ENCODE measurements around the gene LYAR. TPM values are rescaled to one million over a fixed set of nuclear protein-coding genes. Genes with fewer than 3 reads are reported as not detected.
"Not testable (repeated sequence)": the region's sequence is repeated elsewhere in the genome, so short reads cannot be mapped to it uniquely, and the experiment has no call there.

The LYAR gene
- total RNA-seq, 4 donors from 2014 or later, result 4.5 to 13.0 (median 10.4) TPM

- peaks cover 20 to 40% of the 10 kb centered on the region in 2 donors for H3K36me3 ChIP-seq
- H3K4me3 ChIP-seq (replicated peaks in 1 of 3), result no peak overlapping the region
- WGBS, 2 donors, result 96 to 97% methylated on average over 1 of the region's 1 CpG
- DNase-seq, result no peak
- no peak overlapping the region for H3K27ac ChIP-seq
- H3K27me3 ChIP-seq, result no peaks in the 10 kb centered on the region
- TF ChIP-seq POLR2A (IDR thresholded peaks at IDR 0.05), result no peak
- TF ChIP-seq, protein P1, sequence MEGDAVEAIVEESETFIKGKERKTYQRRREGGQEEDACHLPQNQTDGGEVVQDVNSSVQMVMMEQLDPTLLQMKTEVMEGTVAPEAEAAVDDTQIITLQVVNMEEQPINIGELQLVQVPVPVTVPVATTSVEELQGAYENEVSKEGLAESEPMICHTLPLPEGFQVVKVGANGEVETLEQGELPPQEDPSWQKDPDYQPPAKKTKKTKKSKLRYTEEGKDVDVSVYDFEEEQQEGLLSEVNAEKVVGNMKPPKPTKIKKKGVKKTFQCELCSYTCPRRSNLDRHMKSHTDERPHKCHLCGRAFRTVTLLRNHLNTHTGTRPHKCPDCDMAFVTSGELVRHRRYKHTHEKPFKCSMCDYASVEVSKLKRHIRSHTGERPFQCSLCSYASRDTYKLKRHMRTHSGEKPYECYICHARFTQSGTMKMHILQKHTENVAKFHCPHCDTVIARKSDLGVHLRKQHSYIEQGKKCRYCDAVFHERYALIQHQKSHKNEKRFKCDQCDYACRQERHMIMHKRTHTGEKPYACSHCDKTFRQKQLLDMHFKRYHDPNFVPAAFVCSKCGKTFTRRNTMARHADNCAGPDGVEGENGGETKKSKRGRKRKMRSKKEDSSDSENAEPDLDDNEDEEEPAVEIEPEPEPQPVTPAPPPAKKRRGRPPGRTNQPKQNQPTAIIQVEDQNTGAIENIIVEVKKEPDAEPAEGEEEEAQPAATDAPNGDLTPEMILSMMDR (IDR thresholded peaks at IDR 0.05), result no peak
- H3K9me3 ChIP-seq, result no peaks in the 10 kb centered on the region
- peaks cover 11 to 15% of the 10 kb centered on the region in 2 donors for H3K4me1 ChIP-seq
- intact Hi-C loops (cut with DNase I), result loop anchor here (5.0 kb wide), 1 partner anchor 42 kb away; no protein-coding TSS in a partner anchor
Observed at GRCh38 chr4:4245172-4245571, 44.8 kb downstream of the LYAR start.

GRCh38 chr4:4239551-4239950 is 50.4 kb downstream of the LYAR start:
- DNase-seq; H3K4me1 ChIP-seq; intact Hi-C loops (cut with DNase I); H3K9me3 ChIP-seq; H3K27me3 ChIP-seq; H3K4me3 ChIP-seq (replicated peaks in 1 of 3); H3K27ac ChIP-seq: not testable (repeated sequence)
- WGBS, 2 donors, result 97% methylated on average over 3 of the region's 3 CpGs
- H3K36me3 ChIP-seq, result peaks cover 30 to 55% of the 10 kb centered on the region in 2 donors

GRCh38 chr4:4233610-4234009 is 56.3 kb downstream of the LYAR start:
- Histone ChIP-seq H3K27me3 (no peaks in the 10 kb centered on the region), H3K4me1 (no peaks in the 10 kb centered on the region), H3K36me3 (peaks cover 11 to 13% of the 10 kb centered on the region in 2 donors), H3K27ac (no peak overlapping the region), H3K9me3 (no peaks in the 10 kb centered on the region), H3K4me3 (replicated peaks in 1 of 3) (no peak overlapping the region)
- TF ChIP-seq POLR2A (IDR thresholded peaks at IDR 0.05), result no peak
- TF ChIP-seq, protein P1 (IDR thresholded peaks at IDR 0.05), result no peak
- intact Hi-C loops (cut with DNase I), result no loop called here
- DNase-seq, result no peak
- WGBS, 2 donors, result 98% methylated on average over 2 of the region's 2 CpGs

- no peak overlapping the region for H3K27ac ChIP-seq
- H3K36me3 ChIP-seq, result no peaks in the 10 kb centered on the region
- no peak for DNase-seq
- H3K4me1 ChIP-seq, result no peaks in the 10 kb centered on the region
- H3K9me3 ChIP-seq, result no peaks in the 10 kb centered on the region
- TF ChIP-seq, protein P1 (IDR thresholded peaks at IDR 0.05), result no peak
- no peak for TF ChIP-seq POLR2A (IDR thresholded peaks at IDR 0.05)
- H3K4me3 ChIP-seq (replicated peaks in 1 of 3), result no peak overlapping the region
- intact Hi-C loops (cut with DNase I), result no loop called here
- WGBS, 2 donors, result 81 to 88% methylated on average over 1 of the region's 1 CpG
- H3K27me3 ChIP-seq, result peaks cover 13% of the 10 kb centered on the region
Observed at GRCh38 chr4:4228356-4228668, 61.6 kb downstream of the LYAR start.

DNA sequence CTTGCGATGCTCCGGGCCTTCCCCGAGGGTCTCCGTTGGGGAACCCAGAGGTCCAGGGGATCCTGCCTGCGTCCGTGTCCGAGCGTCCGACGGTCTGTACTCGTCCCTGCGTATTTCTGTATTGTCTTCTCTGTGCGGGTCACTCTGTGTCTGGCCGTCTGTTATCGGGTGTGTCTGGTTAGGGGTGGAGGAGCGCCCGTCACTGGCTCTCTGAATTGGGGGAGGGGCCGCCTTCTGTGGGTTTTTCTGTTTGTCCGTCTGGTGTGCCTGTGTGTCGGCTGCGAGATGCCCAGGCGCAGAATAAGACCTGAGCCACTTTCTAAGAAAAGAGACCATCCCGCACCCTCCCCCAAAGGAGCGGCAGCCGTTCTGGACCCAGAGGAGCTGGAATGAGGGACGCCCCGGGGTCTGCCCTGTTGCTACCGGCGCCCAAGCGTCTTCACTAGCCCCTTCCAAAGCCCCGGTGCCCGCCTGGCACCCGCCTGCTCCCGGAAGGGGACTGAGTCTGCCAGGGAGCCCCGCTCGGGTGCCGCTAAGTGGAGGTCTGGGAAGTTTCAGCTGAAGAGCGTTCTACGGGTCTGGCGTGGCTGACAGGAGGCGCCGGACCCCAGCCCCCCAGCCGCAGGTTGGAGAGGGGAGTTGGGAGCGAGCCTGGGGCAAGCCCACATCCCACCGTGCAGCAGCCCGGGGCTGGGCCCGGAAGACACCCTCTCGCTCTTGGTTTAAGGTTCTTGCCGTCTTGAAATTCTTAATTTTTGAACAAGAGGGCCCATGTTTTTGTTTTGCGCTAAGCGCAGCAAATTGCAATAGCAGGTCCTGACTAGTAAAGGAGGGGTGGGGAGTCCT is 62.2 kb downstream of the LYAR start:
- 9 to 10% methylated on average over 21 to 28 of the region's 51 CpGs for WGBS, 2 donors
- Histone ChIP-seq H3K27ac (no peak overlapping the region), H3K4me1 (no peaks in the 10 kb centered on the region), H3K27me3 (peaks cover 13% of the 10 kb centered on the region), H3K36me3 (no peaks in the 10 kb centered on the region), H3K9me3 (no peaks in the 10 kb centered on the region), H3K4me3 (replicated peaks in 1 of 3) (no peak overlapping the region)
- TF ChIP-seq, protein P1 (IDR thresholded peaks at IDR 0.05), result no peak
- TF ChIP-seq POLR2A (IDR thresholded peaks at IDR 0.05), result no peak
- intact Hi-C loops (cut with DNase I), result no loop called here
- no peak for DNase-seq

All from thyroid gland (tissue), 4 donors.